Measurements from ENCODE around the gene UBE2N. TPM values are rescaled to one million over a fixed set of nuclear protein-coding genes. Genes with fewer than 3 reads are reported as not detected.

Gene UBE2N
- total and polyA plus RNA-seq, 10 of the 15 experiments (the other 5 are each of a cell fraction or from before 2014, with no cell fraction given): 243 to 945 (median 443) TPM

DNA sequence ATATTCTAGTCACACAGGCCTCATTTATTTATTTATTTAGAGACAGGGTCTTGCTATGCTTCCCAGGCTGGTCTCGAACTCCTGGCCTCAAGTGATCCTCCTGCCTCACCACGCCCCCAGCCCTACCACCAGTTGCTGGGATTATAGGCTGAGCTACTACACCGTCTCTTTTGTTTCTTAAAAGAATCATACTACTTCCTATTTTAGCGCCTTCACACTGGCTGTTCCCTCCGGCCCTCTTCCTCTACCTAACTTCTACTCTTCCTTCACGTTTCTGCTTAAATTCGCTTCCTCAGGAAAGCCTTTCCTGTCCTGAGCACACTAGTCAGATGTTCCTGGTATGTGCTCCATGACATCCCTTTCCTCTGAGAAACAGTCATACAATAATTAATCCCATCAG is 19.2 kb upstream of the UBE2N start (continued):
- TF ChIP-seq ETV6 (conservative IDR thresholded peaks at IDR 0.05 in 1 of 2, IDR thresholded peaks at IDR 0.05 in 1 of 2; ENCODE audit: borderline replicate concordance in 1 of 2, low read depth in 1 of 2): no peak

DNA sequence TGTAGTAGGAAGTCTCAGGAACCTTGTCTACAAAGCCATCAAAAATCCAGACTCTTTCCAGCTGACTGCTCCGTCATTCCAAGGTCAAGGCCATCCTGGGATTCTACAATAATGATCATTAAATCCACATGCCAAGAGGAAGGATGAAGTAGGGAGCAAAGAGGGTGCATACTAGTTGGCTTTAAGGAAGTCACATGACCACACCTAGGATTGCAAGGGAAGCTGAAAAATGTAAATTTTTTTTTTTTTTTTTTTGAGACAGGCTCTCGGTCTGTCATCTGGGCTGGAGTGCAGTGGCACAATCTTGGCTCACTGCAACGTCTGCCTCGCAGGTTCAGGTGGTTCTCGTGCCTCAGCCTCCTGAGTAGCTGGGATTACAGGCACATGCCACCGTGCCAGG is 18.3 kb upstream of the UBE2N start:
- in situ Hi-C loops (cut with MboI): no loop called here
- no peak overlapping the region for H3K9ac ChIP-seq (ENCODE audit: control insufficient read depth, insufficient read depth, low read length)
- ChIA-PET RAD21 (ENCODE audit: unreplicated experiment) (no interaction called here), CTCF (interaction anchor here (0.7 to 1.0 kb wide), 2 partner anchors 10 to 36 kb away, joined by 3 read pairs; no protein-coding TSS in a partner anchor), SMC1A (ENCODE audit: uncharacterized antibody, unreplicated experiment) (interaction anchor here (1.0 kb wide), 1 partner anchor 41 kb away, joined by 3 read pairs; no protein-coding TSS in a partner anchor), POLR2A (interaction anchor here (0.6 kb wide), 1 partner anchor 8 kb away, joined by 3 read pairs; no protein-coding TSS in a partner anchor)
- TF ChIP-seq, protein P1, sequence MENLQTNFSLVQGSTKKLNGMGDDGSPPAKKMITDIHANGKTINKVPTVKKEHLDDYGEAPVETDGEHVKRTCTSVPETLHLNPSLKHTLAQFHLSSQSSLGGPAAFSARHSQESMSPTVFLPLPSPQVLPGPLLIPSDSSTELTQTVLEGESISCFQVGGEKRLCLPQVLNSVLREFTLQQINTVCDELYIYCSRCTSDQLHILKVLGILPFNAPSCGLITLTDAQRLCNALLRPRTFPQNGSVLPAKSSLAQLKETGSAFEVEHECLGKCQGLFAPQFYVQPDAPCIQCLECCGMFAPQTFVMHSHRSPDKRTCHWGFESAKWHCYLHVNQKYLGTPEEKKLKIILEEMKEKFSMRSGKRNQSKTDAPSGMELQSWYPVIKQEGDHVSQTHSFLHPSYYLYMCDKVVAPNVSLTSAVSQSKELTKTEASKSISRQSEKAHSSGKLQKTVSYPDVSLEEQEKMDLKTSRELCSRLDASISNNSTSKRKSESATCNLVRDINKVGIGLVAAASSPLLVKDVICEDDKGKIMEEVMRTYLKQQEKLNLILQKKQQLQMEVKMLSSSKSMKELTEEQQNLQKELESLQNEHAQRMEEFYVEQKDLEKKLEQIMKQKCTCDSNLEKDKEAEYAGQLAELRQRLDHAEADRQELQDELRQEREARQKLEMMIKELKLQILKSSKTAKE (IDR thresholded peaks at IDR 0.05; ENCODE audit: low read depth, poor library complexity, severe bottlenecking): no peak
- TF ChIP-seq, protein P2, sequence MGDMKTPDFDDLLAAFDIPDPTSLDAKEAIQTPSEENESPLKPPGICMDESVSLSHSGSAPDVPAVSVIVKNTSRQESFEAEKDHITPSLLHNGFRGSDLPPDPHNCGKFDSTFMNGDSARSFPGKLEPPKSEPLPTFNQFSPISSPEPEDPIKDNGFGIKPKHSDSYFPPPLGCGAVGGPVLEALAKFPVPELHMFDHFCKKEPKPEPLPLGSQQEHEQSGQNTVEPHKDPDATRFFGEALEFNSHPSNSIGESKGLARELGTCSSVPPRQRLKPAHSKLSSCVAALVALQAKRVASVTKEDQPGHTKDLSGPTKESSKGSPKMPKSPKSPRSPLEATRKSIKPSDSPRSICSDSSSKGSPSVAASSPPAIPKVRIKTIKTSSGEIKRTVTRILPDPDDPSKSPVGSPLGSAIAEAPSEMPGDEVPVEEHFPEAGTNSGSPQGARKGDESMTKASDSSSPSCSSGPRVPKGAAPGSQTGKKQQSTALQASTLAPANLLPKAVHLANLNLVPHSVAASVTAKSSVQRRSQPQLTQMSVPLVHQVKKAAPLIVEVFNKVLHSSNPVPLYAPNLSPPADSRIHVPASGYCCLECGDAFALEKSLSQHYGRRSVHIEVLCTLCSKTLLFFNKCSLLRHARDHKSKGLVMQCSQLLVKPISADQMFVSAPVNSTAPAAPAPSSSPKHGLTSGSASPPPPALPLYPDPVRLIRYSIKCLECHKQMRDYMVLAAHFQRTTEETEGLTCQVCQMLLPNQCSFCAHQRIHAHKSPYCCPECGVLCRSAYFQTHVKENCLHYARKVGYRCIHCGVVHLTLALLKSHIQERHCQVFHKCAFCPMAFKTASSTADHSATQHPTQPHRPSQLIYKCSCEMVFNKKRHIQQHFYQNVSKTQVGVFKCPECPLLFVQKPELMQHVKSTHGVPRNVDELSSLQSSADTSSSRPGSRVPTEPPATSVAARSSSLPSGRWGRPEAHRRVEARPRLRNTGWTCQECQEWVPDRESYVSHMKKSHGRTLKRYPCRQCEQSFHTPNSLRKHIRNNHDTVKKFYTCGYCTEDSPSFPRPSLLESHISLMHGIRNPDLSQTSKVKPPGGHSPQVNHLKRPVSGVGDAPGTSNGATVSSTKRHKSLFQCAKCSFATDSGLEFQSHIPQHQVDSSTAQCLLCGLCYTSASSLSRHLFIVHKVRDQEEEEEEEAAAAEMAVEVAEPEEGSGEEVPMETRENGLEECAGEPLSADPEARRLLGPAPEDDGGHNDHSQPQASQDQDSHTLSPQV (IDR thresholded peaks at IDR 0.05): no peak
- TF ChIP-seq, protein P3, sequence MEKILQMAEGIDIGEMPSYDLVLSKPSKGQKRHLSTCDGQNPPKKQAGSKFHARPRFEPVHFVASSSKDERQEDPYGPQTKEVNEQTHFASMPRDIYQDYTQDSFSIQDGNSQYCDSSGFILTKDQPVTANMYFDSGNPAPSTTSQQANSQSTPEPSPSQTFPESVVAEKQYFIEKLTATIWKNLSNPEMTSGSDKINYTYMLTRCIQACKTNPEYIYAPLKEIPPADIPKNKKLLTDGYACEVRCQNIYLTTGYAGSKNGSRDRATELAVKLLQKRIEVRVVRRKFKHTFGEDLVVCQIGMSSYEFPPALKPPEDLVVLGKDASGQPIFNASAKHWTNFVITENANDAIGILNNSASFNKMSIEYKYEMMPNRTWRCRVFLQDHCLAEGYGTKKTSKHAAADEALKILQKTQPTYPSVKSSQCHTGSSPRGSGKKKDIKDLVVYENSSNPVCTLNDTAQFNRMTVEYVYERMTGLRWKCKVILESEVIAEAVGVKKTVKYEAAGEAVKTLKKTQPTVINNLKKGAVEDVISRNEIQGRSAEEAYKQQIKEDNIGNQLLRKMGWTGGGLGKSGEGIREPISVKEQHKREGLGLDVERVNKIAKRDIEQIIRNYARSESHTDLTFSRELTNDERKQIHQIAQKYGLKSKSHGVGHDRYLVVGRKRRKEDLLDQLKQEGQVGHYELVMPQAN (conservative IDR thresholded peaks at IDR 0.05): no peak
- TF ChIP-seq NFYA (IDR thresholded peaks at IDR 0.05; ENCODE audit: borderline replicate concordance, low read depth, low read length) (no peak), STAT1 (conservative IDR thresholded peaks at IDR 0.05) (no peak), BHLHE40 (IDR thresholded peaks at IDR 0.05; ENCODE audit: borderline replicate concordance in 1 of 2, low read depth in 2 of 2, low read length in 1 of 2) (no peak), SREBF2 (IDR thresholded peaks at IDR 0.05; ENCODE audit: low read length) (no peak), FOXM1 (IDR thresholded peaks at IDR 0.05; ENCODE audit: low read depth, low read length) (no peak)
- no peaks in the 10 kb centered on the region for H3K36me3 ChIP-seq (ENCODE audit: control insufficient read depth in 2 of 2, insufficient read depth in 2 of 2, low read length in 1 of 2)
- no peaks in the 10 kb centered on the region for H3K9me3 ChIP-seq (replicated peaks; ENCODE audit: control insufficient read depth, insufficient read depth, low read length)
- no peaks in the 10 kb centered on the region for H3K79me2 ChIP-seq (ENCODE audit: control insufficient read depth, insufficient read depth, low read length)
- ATAC-seq: no peak
- no peaks in the 10 kb centered on the region for H4K20me1 ChIP-seq (ENCODE audit: control insufficient read depth, insufficient read depth)
- no peak overlapping the region for H3K4me3 ChIP-seq
- no peaks in the 10 kb centered on the region for H3K27me3 ChIP-seq (replicated peaks in 1 of 2; ENCODE audit: control insufficient read depth in 2 of 2, insufficient read depth in 2 of 2, low read length in 1 of 2)
- intact Hi-C loops (cut with micrococcal nuclease; ENCODE audit: unreplicated experiment): no loop called here
- BruUV-seq (replicated peaks): no TSS peak
- DNase-seq (ENCODE audit: low read depth, low spot score): no peak
- no peak overlapping the region; the same call in 1 of the 2 replicates for H2AFZ ChIP-seq (ENCODE audit: control insufficient read depth, low read depth, low read length)
- WGBS (ENCODE audit: insufficient coverage, insufficient replicate concordance, low lambda C conversion rate, missing lambda C conversion rate): 73% methylated on average over 6 of the region's 6 CpGs
- no peaks in the 10 kb centered on the region for H3K4me1 ChIP-seq (ENCODE audit: control insufficient read depth, insufficient read depth, low read length)
- H3K27ac ChIP-seq (ENCODE audit: control insufficient read depth, insufficient read depth): no peak overlapping the region
- no peak for FAIRE-seq
- H3K4me2 ChIP-seq (ENCODE audit: control insufficient read depth, insufficient read depth): no peak overlapping the region
